ENCODE measurements around the gene GALNT1.

Gene GALNT1

GRCh38 chr18:35736696-35737095 lies 155.2 kb downstream of the GALNT1 start:
- Mint-ChIP-seq H3K27me3 (peaks cover 4% of the 10 kb centered on the region), H3K4me3 (no peak overlapping the region), H3K36me3 (no peaks in the 10 kb centered on the region), H3K4me1 (no peaks in the 10 kb centered on the region), H3K27ac (no peak overlapping the region), H3K9me3 (peaks cover 6% of the 10 kb centered on the region)
- DNase-seq (ENCODE audit: low spot score in 2 of 2) = no peak
- ATAC-seq (ENCODE audit: low read depth) = no peak

GRCh38 chr18:35739778-35740177 lies 158.2 kb downstream of the GALNT1 start:
- no peak overlapping the region for H3K4me3 Mint-ChIP-seq

GRCh38 chr18:35740656-35741055 lies 159.1 kb downstream of the GALNT1 start:
- Mint-ChIP-seq H3K9me3 (peaks cover 13% of the 10 kb centered on the region), H3K4me3 (no peak overlapping the region), H3K27me3 (peaks cover 3% of the 10 kb centered on the region), H3K27ac (no peak overlapping the region), H3K4me1 (no peaks in the 10 kb centered on the region), H3K36me3 (peaks cover 1% of the 10 kb centered on the region)
- no peak for ATAC-seq (ENCODE audit: low read depth)
- DNase-seq (ENCODE audit: low spot score in 2 of 2) = no peak

More at GRCh38 chr18:35739778-35740177, 158.2 kb downstream of the GALNT1 start:
- no peaks in the 10 kb centered on the region for H3K4me1 Mint-ChIP-seq
- H3K9me3 Mint-ChIP-seq = peaks cover 9% of the 10 kb centered on the region
- DNase-seq (ENCODE audit: low spot score in 2 of 2) = no peak
- H3K36me3 Mint-ChIP-seq = no peaks in the 10 kb centered on the region
- H3K27me3 Mint-ChIP-seq = peaks cover 2% of the 10 kb centered on the region
- ATAC-seq (ENCODE audit: low read depth) = no peak
- H3K27ac Mint-ChIP-seq = no peak overlapping the region

GRCh38 chr18:35743916-35744315 lies 162.4 kb downstream of the GALNT1 start:
- peaks cover 1% of the 10 kb centered on the region for H3K36me3 Mint-ChIP-seq
- H3K27ac Mint-ChIP-seq = no peak overlapping the region
- no peak for DNase-seq (ENCODE audit: low spot score in 2 of 2)
- H3K4me1 Mint-ChIP-seq = no peaks in the 10 kb centered on the region
- no peak overlapping the region for H3K4me3 Mint-ChIP-seq
- peaks cover 10% of the 10 kb centered on the region for H3K9me3 Mint-ChIP-seq
- peaks cover 3% of the 10 kb centered on the region for H3K27me3 Mint-ChIP-seq
- ATAC-seq (ENCODE audit: low read depth) = no peak

- Mint-ChIP-seq H3K4me1 (peaks cover 2% of the 10 kb centered on the region), H3K27ac (no peak overlapping the region), H3K36me3 (peaks cover 1% of the 10 kb centered on the region), H3K27me3 (peaks cover 3% of the 10 kb centered on the region), H3K4me3 (no peak overlapping the region), H3K9me3 (peaks cover 10% of the 10 kb centered on the region)
- ATAC-seq (ENCODE audit: low read depth) (no peak), DNase-seq (ENCODE audit: low spot score in 2 of 2) (no peak)
Measured at GRCh38 chr18:35745814-35746213, 164.3 kb downstream of the GALNT1 start.

GRCh38 chr18:35746826-35747339 lies 165.3 kb downstream of the GALNT1 start:
- H3K27me3 Mint-ChIP-seq = peaks cover 3% of the 10 kb centered on the region
- H3K9me3 Mint-ChIP-seq = peaks cover 10% of the 10 kb centered on the region
- no peak overlapping the region for H3K27ac Mint-ChIP-seq
- H3K4me1 Mint-ChIP-seq = peaks cover 2% of the 10 kb centered on the region
- DNase-seq (ENCODE audit: low spot score in 2 of 2) (no peak), ATAC-seq (ENCODE audit: low read depth) (no peak)
- H3K36me3 Mint-ChIP-seq = peaks cover 1% of the 10 kb centered on the region
- no peak overlapping the region for H3K4me3 Mint-ChIP-seq

- Mint-ChIP-seq H3K4me1 (peaks cover 2% of the 10 kb centered on the region), H3K9me3 (peaks cover 10% of the 10 kb centered on the region), H3K36me3 (peaks cover 1% of the 10 kb centered on the region), H3K27ac (no peak overlapping the region), H3K27me3 (peaks cover 3% of the 10 kb centered on the region), H3K4me3 (no peak overlapping the region)
- DNase-seq (ENCODE audit: low spot score in 2 of 2) (no peak), ATAC-seq (ENCODE audit: low read depth) (peak; percentile 17)
Measured at GRCh38 chr18:35747894-35748472, 166.4 kb downstream of the GALNT1 start.

GRCh38 chr18:35749701-35750100 lies 168.2 kb downstream of the GALNT1 start:
- Mint-ChIP-seq H3K9me3 (peaks cover 8% of the 10 kb centered on the region), H3K4me1 (peaks cover 2% of the 10 kb centered on the region), H3K27ac (no peak overlapping the region), H3K4me3 (no peak overlapping the region), H3K27me3 (peaks cover 1% of the 10 kb centered on the region), H3K36me3 (peaks cover 1% of the 10 kb centered on the region)
- ATAC-seq (ENCODE audit: low read depth) (no peak), DNase-seq (ENCODE audit: low spot score in 2 of 2) (no peak)

GRCh38 chr18:35750929-35751328 lies 169.4 kb downstream of the GALNT1 start:
- H3K27me3 Mint-ChIP-seq = peaks cover 4% of the 10 kb centered on the region
- no peak overlapping the region for H3K4me3 Mint-ChIP-seq
- DNase-seq (ENCODE audit: low spot score in 2 of 2) = no peak
- peaks cover 2% of the 10 kb centered on the region for H3K9me3 Mint-ChIP-seq
- H3K27ac Mint-ChIP-seq = no peak overlapping the region
- peaks cover 2% of the 10 kb centered on the region for H3K4me1 Mint-ChIP-seq
- ATAC-seq (ENCODE audit: low read depth) = no peak
- no peaks in the 10 kb centered on the region for H3K36me3 Mint-ChIP-seq

GRCh38 chr18:35753306-35753910 lies 171.9 kb downstream of the GALNT1 start:
- Mint-ChIP-seq H3K4me1 (peaks cover 2% of the 10 kb centered on the region), H3K9me3 (peaks cover 2% of the 10 kb centered on the region), H3K27me3 (peaks cover 7% of the 10 kb centered on the region), H3K27ac (no peak overlapping the region), H3K4me3 (no peak overlapping the region), H3K36me3 (no peaks in the 10 kb centered on the region)
- no peak for DNase-seq (ENCODE audit: low spot score in 2 of 2)
- ATAC-seq (ENCODE audit: low read depth) = no peak

GRCh38 chr18:35754464-35754863 lies 172.9 kb downstream of the GALNT1 start:
- DNase-seq (ENCODE audit: low spot score in 2 of 2) (no peak), ATAC-seq (ENCODE audit: low read depth) (no peak)
- Mint-ChIP-seq H3K4me3 (no peak overlapping the region), H3K36me3 (no peaks in the 10 kb centered on the region), H3K27ac (no peak overlapping the region), H3K4me1 (peaks cover 2% of the 10 kb centered on the region), H3K27me3 (peaks cover 7% of the 10 kb centered on the region), H3K9me3 (peaks cover 2% of the 10 kb centered on the region)

GRCh38 chr18:35755369-35755768 lies 173.8 kb downstream of the GALNT1 start:
- Mint-ChIP-seq H3K27me3 (peaks cover 10% of the 10 kb centered on the region), H3K4me3 (no peak overlapping the region), H3K36me3 (no peaks in the 10 kb centered on the region), H3K27ac (no peak overlapping the region), H3K9me3 (peaks cover 2% of the 10 kb centered on the region), H3K4me1 (peaks cover 2% of the 10 kb centered on the region)
- ATAC-seq (ENCODE audit: low read depth) (no peak), DNase-seq (ENCODE audit: low spot score in 2 of 2) (no peak)

GRCh38 chr18:35756506-35757117 lies 175.1 kb downstream of the GALNT1 start:
- peak; percentile 54 to 76 for DNase-seq (ENCODE audit: low spot score in 2 of 2)
- Mint-ChIP-seq H3K4me3 (no peak overlapping the region), H3K27ac (no peak overlapping the region), H3K4me1 (no peaks in the 10 kb centered on the region), H3K9me3 (no peaks in the 10 kb centered on the region), H3K27me3 (peaks cover 11% of the 10 kb centered on the region), H3K36me3 (no peaks in the 10 kb centered on the region)
- peak; percentile 79 for ATAC-seq (ENCODE audit: low read depth)
